ENCODE measurements around the gene CLDN17.

DNA sequence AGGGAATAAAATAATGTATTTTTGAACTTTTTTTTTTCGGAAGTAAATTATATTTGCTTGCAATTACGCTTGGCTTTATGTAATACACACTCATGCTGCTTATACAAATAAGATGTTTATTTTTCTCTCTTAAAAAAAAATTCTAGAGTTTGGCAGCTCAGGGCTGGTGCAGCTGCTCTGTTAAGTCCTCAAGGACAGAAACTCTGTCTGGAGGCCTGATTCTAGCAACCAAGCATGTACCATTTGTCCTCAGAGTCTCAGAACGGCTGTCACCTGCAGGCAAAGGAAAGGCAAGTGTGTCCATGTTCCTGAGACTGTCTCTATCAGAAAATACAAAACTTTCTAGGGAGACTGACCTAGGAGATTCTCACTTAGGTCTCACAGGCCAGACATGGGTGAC is 23.2 kb upstream of the CLDN17 start:
- TF ChIP-seq, protein P1, sequence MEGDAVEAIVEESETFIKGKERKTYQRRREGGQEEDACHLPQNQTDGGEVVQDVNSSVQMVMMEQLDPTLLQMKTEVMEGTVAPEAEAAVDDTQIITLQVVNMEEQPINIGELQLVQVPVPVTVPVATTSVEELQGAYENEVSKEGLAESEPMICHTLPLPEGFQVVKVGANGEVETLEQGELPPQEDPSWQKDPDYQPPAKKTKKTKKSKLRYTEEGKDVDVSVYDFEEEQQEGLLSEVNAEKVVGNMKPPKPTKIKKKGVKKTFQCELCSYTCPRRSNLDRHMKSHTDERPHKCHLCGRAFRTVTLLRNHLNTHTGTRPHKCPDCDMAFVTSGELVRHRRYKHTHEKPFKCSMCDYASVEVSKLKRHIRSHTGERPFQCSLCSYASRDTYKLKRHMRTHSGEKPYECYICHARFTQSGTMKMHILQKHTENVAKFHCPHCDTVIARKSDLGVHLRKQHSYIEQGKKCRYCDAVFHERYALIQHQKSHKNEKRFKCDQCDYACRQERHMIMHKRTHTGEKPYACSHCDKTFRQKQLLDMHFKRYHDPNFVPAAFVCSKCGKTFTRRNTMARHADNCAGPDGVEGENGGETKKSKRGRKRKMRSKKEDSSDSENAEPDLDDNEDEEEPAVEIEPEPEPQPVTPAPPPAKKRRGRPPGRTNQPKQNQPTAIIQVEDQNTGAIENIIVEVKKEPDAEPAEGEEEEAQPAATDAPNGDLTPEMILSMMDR (IDR thresholded peaks at IDR 0.05), result no peak
- TF ChIP-seq POLR2A (IDR thresholded peaks at IDR 0.05) (no peak), POLR2AphosphoS5 (IDR thresholded peaks at IDR 0.05) (no peak), EP300 (IDR thresholded peaks at IDR 0.05) (no peak)

All from sigmoid colon (tissue), 4 donors.